ENCODE measurements around the gene HAS3.

The HAS3 gene

GRCh38 chr16:69089091-69089910 is 16.2 kb upstream of the HAS3 start:
- TF ChIP-seq ESRRG (CRISPR knock-in tag; IDR thresholded peaks at IDR 0.05) = no peak
- TF ChIP-seq ISL1 (CRISPR knock-in tag; IDR thresholded peaks at IDR 0.05) = no peak
- TF ChIP-seq ZFP30 (CRISPR knock-in tag; IDR thresholded peaks at IDR 0.05) = no peak
- TF ChIP-seq TCF4 (CRISPR knock-in tag; IDR thresholded peaks at IDR 0.05; ENCODE audit: borderline replicate concordance) = peak; percentile 43; the same call in 1 of the 2 replicates
- peak; percentile 88 for ATAC-seq

GRCh38 chr16:69093974-69094373 is 11.5 kb upstream of the HAS3 start:
- TF ChIP-seq ARNTL (CRISPR knock-in tag; IDR thresholded peaks at IDR 0.05; ENCODE audit: borderline replicate concordance, low read depth) (no peak), POU6F1 (CRISPR knock-in tag; IDR thresholded peaks at IDR 0.05; ENCODE audit: borderline replicate concordance, low read depth) (no peak), ESRRG (CRISPR knock-in tag; IDR thresholded peaks at IDR 0.05) (no peak), PATZ1 (CRISPR knock-in tag; IDR thresholded peaks at IDR 0.05; ENCODE audit: borderline replicate concordance) (no peak), PPARA (CRISPR knock-in tag; IDR thresholded peaks at IDR 0.05; ENCODE audit: borderline replicate concordance) (no peak), BACH2 (CRISPR knock-in tag; IDR thresholded peaks at IDR 0.05; ENCODE audit: borderline replicate concordance) (no peak), GLIS3 (CRISPR knock-in tag; IDR thresholded peaks at IDR 0.05) (no peak), OSR1 (CRISPR knock-in tag; IDR thresholded peaks at IDR 0.05) (no peak), RARB (CRISPR knock-in tag; IDR thresholded peaks at IDR 0.05) (no peak), ZNF70 (CRISPR knock-in tag; IDR thresholded peaks at IDR 0.05) (no peak), ISL1 (CRISPR knock-in tag; IDR thresholded peaks at IDR 0.05) (no peak), TSHZ2 (CRISPR knock-in tag; IDR thresholded peaks at IDR 0.05) (no peak), TCF4 (CRISPR knock-in tag; IDR thresholded peaks at IDR 0.05; ENCODE audit: borderline replicate concordance) (no peak), CSRNP3 (CRISPR knock-in tag; IDR thresholded peaks at IDR 0.05) (no peak)
- ATAC-seq = no peak

- ATAC-seq = no peak; the same call in 2 of the 3 replicates
- no peak for TF ChIP-seq PPARA (CRISPR knock-in tag; IDR thresholded peaks at IDR 0.05; ENCODE audit: borderline replicate concordance)
- TF ChIP-seq ZNF565 (CRISPR knock-in tag; conservative IDR thresholded peaks at IDR 0.05; ENCODE audit: low read depth) = no peak
- no peak for TF ChIP-seq ISL1 (CRISPR knock-in tag; IDR thresholded peaks at IDR 0.05)
- no peak for TF ChIP-seq TOX (CRISPR knock-in tag; IDR thresholded peaks at IDR 0.05; ENCODE audit: borderline replicate concordance)
- TF ChIP-seq SNAI2 (CRISPR knock-in tag; IDR thresholded peaks at IDR 0.05) = no peak
- no peak for TF ChIP-seq BACH2 (CRISPR knock-in tag; IDR thresholded peaks at IDR 0.05; ENCODE audit: borderline replicate concordance)
- no peak for TF ChIP-seq ARNTL (CRISPR knock-in tag; IDR thresholded peaks at IDR 0.05; ENCODE audit: borderline replicate concordance, low read depth)
- no peak for TF ChIP-seq CSRNP3 (CRISPR knock-in tag; IDR thresholded peaks at IDR 0.05)
- no peak for TF ChIP-seq ZFP3 (CRISPR knock-in tag; IDR thresholded peaks at IDR 0.05)
- no peak for TF ChIP-seq ZNF8 (CRISPR knock-in tag; IDR thresholded peaks at IDR 0.05)
- no peak for TF ChIP-seq TSHZ2 (CRISPR knock-in tag; IDR thresholded peaks at IDR 0.05)
- no peak for TF ChIP-seq RARB (CRISPR knock-in tag; IDR thresholded peaks at IDR 0.05)
- no peak for TF ChIP-seq POU6F1 (CRISPR knock-in tag; IDR thresholded peaks at IDR 0.05; ENCODE audit: borderline replicate concordance, low read depth)
These were observed 11.0 kb upstream of the HAS3 start for GRCh38 chr16:69094501-69094900.
